Inflammatory macrophage treated with lipopolysaccharide for 4 hours (primary cell): Measurements from ENCODE around the gene SKIC8.
A peak's percentile ranks its signal among the peaks of the same experiment; 100 is the strongest.

Source experiments
- DNase-seq: peaks from one replicate; pipeline ENCODE4 v3.0.0-alpha.2; 2020

The SKIC8 gene

DNA sequence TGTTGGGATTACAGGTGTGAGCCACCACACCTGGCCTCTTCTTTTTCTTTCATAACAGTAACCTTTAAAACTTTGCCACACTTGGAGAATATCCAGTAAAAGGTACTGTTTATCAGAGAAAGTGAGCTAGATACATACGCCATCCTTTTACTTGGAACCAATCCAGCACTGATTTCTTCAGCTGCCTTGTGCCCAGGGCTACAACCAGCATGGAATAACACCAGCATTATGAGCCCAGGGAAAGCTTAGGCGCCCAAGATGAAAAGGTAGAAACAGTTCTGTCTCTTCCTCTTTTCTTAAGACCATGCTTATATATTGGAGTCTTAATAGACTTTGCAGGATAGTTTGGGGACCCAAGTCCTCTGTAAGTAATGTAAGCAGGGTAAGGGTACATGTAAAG lies 8.4 kb downstream of the SKIC8 start:
- no peak for DNase-seq

- DNase-seq = no peak
Measured at GRCh38 chr15:78290222-78290621, 9.2 kb downstream of the SKIC8 start.

- no peak for DNase-seq
Measured at GRCh38 chr15:78284758-78285157, 14.7 kb downstream of the SKIC8 start.

- DNase-seq = no peak
Measured at GRCh38 chr15:78282324-78282723, 17.1 kb downstream of the SKIC8 start.

DNA sequence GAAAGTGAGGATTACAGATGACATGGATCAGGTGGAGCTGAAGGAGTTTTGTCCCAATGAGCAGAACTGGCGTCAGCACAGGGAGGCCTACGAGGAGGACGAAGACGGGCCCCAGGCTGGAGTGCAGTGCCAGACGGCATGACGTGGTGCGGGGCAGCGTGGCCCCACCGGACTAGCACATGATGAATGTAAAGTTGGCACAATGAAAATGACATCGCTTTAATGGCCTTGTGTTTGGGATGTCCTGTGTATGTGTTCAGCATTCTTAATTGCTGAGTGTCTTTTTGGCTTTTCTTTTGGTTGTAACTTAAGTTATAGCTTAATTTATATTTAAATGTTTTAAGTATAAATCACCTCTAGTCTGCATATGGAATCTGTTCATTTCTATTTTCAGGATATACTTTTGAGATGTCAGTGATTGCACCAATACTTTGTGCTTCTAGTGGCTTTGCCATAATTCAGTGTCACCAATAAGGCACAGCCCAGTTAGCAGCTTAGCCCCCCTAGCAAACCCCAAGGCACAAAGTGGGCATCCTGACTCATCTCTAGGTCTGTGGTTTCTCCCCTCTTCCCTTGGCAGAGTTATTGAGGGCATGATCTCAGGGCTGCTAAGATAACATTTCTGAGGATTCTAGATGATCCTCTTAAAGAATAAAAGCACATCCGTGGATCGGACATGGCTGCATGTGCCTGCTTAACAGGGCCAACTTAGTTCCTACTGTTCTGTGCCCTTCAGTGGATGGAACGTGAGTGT lies 18.9 kb downstream of the SKIC8 start:
- no peak for DNase-seq

- no peak for DNase-seq
Measured at GRCh38 chr15:78276064-78276943, 23.1 kb downstream of the SKIC8 start.

DNA sequence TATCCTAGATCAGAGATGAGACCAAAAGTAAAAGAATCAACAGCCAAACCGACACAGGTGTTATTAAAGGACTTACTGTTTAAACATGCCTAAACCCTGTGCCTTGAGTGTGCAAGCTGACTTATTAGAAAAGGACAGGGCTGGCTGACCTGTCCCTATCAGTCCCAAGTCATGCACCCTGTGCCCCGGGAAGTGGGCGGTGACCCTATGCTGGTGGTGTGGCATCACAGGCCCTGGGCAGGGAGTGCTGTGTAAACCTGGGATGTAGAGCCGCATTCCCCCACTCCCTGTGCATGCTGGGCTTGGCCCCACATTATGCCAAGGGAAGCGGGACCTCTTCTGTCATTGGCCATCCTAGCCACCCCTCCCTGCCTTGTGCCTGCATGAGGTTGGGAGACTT lies 24.4 kb downstream of the SKIC8 start:
- no peak for DNase-seq

- DNase-seq = no peak
Measured at GRCh38 chr15:78272776-78273175, 26.6 kb downstream of the SKIC8 start.

DNA sequence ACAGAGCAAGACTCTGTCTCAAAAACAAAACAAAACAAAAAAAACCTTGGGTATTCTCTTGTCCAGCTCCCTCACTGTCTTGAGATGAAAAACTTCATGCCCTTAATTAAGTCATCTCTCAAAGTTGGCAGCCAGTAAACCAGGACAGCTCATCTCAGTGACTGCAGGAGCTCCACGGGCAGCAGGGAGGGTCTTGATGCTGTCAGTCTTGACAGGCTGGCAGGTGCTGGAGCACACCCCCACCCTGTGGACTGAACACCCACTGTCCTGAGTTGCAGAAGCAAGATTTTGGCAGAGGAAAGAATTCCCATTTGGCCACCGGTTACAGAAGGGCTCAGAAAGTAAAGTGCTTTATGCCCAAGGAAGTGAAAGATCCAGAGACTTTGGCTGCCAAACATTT lies 27.1 kb downstream of the SKIC8 start:
- no peak for DNase-seq

- no peak for DNase-seq
Measured at GRCh38 chr15:78266806-78267205, 32.6 kb downstream of the SKIC8 start.

DNA sequence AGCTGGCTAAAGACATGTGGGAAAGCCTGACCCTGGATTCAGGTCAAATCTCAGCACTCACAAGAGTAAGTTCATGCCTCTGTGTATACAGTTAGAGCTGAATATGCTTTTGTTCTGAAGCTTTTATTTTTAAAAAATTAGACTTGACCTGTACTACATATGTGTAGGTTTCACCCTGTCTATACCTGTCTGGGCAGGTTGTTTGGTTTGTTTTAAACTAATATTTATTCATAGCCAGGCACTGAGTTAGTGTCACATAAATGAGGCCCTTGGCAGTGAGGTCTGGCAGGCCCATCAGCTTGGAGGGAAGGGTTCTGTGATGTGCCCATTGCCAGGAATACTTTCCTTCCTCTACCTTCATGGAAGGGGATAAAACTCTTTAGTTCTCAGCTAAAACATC lies 33.2 kb downstream of the SKIC8 start:
- no peak for DNase-seq

DNA sequence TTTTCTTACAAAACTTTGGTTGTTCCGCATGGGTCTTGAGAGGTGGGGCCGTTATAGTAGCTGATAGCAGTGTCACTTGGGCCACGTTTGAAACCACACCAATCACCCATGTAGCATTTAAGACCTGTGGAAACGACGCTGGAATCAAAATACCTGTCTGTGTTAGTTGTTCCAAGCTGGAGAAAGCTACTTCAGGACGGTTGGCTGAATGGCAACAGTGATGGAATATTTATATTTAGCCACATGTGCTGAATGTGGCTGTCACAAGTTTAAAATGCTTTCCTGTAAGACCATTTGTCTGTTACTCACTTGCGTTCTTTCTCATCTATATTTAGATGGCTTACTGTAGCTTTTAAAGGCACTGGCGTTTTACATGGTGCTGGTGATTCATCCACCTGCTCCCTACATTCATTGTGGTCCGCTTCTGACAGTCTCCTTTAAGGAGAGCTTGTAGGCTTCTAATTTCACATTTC lies 33.6 kb downstream of the SKIC8 start:
- no peak for DNase-seq

DNA sequence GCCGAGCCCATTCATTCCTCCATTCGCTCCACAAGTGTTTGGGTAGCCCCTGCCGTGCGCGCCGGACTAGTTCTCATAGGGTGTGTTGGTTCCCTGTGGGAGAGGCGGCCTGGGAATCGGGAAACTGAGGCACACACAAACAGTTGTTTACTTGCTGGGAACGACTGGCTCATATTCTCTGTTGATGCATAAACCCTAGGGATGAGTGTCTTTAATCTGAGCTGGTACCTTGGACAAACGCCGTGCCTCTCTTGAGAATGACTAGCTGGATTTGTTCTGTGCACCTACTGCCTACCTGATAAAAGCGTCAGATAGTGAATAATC lies 34.3 kb downstream of the SKIC8 start:
- DNase-seq = no peak

- peak; percentile 57 for DNase-seq
Measured at GRCh38 chr15:78264304-78265136, 34.9 kb downstream of the SKIC8 start, which contains the start of gene DNAJA4. Gene DNAJA4 (plus strand): TSS chr15:78264562. CDS start chr15:78264764, 202 bp downstream.

GRCh38 chr15:78263907-78264303 lies 35.5 kb downstream of the SKIC8 start:
- DNase-seq = no peak

GRCh38 chr15:78263351-78263781 lies 36.0 kb downstream of the SKIC8 start:
- no peak for DNase-seq

- DNase-seq = no peak
Measured at GRCh38 chr15:78261062-78261461, 38.3 kb downstream of the SKIC8 start.

DNA sequence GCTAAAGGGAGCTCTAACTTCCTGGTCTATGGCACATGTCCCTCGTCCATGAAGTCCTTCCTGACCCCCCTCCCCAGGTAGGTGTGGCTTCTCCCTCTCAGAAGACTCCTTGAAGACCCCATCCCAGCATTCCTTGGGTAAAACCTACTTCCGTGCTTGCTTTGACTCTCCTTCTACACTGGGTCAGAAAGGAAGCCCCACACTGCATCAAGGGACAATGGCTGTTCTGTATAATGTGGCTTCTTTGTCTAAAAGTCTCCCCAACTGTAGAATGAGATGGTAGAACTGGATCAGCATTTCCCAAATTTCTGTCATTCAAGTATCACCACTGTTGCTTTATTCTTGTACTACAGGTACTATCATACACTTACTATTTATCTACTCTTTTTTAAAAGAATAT lies 38.9 kb downstream of the SKIC8 start:
- DNase-seq = no peak

GRCh38 chr15:78259232-78259631 lies 40.2 kb downstream of the SKIC8 start:
- no peak for DNase-seq

GRCh38 chr15:78257681-78258080 lies 41.7 kb downstream of the SKIC8 start:
- no peak for DNase-seq

GRCh38 chr15:78256044-78256437 lies 43.4 kb downstream of the SKIC8 start:
- no peak for DNase-seq

GRCh38 chr15:78255421-78256043 lies 43.9 kb downstream of the SKIC8 start:
- no peak for DNase-seq

- no peak for DNase-seq
Measured at GRCh38 chr15:78251136-78251535, 48.3 kb downstream of the SKIC8 start.
